ENCODE data around the gene FMN2. TPM values are rescaled to one million over a fixed set of nuclear protein-coding genes. Genes with fewer than 3 reads are reported as not detected.

FMN2 gene
- total RNA-seq, 1 donor from 2014 or later, result 1.7 TPM

DNA sequence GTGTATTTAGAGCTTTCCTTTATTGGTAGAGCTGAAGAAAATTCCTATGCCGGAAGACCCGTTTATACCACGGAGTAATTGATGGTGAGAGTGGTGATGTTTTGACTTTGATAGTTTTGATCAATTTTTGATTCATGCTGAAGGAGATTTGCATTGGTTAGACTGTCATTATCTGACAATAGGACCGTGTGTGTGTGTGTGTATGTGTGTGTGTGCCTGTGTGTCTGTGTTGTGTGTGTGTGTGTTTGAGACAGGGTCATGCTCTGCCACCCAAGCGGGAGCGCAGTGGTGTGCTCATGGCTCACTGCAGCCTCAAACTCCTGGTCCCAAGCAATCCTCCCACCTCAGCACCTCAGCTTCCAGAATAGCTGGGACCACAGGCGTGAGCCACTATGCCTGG lies 9.6 kb downstream of the FMN2 start:
- Mint-ChIP-seq H3K4me1 (peaks cover 15% of the 10 kb centered on the region), H3K4me3 (no peak overlapping the region), H3K27me3 (ENCODE audit: insufficient read depth, low read depth) (no peaks in the 10 kb centered on the region), H3K27ac (no peak overlapping the region), H3K36me3 (peaks cover 20% of the 10 kb centered on the region), H3K9me3 (peaks cover 2% of the 10 kb centered on the region)
- no peaks in the 10 kb centered on the region for H4K20me1 ChIP-seq (ENCODE audit: low read depth)
- H2AFZ ChIP-seq (replicated peaks), result no peak overlapping the region
- H3K36me3 ChIP-seq, result no peaks in the 10 kb centered on the region
- H3K4me3 ChIP-seq, result no peak overlapping the region
- TF ChIP-seq EZH2 (IDR thresholded peaks at IDR 0.05) (no peak), EZH2phosphoT487 (IDR thresholded peaks at IDR 0.05) (no peak)
- TF ChIP-seq, protein P1, sequence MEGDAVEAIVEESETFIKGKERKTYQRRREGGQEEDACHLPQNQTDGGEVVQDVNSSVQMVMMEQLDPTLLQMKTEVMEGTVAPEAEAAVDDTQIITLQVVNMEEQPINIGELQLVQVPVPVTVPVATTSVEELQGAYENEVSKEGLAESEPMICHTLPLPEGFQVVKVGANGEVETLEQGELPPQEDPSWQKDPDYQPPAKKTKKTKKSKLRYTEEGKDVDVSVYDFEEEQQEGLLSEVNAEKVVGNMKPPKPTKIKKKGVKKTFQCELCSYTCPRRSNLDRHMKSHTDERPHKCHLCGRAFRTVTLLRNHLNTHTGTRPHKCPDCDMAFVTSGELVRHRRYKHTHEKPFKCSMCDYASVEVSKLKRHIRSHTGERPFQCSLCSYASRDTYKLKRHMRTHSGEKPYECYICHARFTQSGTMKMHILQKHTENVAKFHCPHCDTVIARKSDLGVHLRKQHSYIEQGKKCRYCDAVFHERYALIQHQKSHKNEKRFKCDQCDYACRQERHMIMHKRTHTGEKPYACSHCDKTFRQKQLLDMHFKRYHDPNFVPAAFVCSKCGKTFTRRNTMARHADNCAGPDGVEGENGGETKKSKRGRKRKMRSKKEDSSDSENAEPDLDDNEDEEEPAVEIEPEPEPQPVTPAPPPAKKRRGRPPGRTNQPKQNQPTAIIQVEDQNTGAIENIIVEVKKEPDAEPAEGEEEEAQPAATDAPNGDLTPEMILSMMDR (IDR thresholded peaks at IDR 0.05), result no peak
- H3F3A ChIP-seq (ENCODE audit: low read depth), result no peaks in the 10 kb centered on the region
- no peak for DNase-seq (ENCODE audit: low spot score)
- no peak overlapping the region for H3K4me2 ChIP-seq
- no peaks in the 10 kb centered on the region for H3K79me2 ChIP-seq (ENCODE audit: low read depth)
- H3K9ac ChIP-seq, result no peak overlapping the region
- H3K4me1 ChIP-seq, result no peaks in the 10 kb centered on the region
- no peaks in the 10 kb centered on the region for H3K27me3 ChIP-seq
- H3K9me3 ChIP-seq (ENCODE audit: low read depth), result no peaks in the 10 kb centered on the region
- no peak overlapping the region for H3K27ac ChIP-seq

DNA sequence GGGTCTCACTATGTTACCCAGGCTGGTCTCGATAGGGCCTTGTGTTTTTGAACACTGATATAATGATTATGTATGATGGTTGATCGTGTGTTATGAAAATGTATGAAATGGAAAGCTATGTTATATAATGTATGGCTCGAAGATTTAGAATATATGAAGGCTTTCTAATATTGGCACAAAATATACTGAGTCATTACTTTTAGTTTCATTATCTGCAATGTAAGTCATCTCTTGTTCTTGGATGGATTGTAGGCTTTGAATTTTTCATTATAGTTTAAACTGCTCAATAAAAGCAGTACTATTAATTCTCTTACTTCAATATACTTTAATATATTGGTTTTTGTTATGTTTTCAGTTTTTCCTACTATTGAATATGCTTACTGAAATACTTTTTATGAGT lies 10.1 kb downstream of the FMN2 start:
- Histone ChIP-seq H3K4me1 (no peaks in the 10 kb centered on the region), H3K27me3 (no peaks in the 10 kb centered on the region), H3K27ac (no peak overlapping the region), H2AFZ (replicated peaks) (no peak overlapping the region), H3F3A (ENCODE audit: low read depth) (no peaks in the 10 kb centered on the region), H3K9ac (no peak overlapping the region), H3K9me3 (ENCODE audit: low read depth) (no peaks in the 10 kb centered on the region), H4K20me1 (ENCODE audit: low read depth) (no peaks in the 10 kb centered on the region), H3K36me3 (no peaks in the 10 kb centered on the region), H3K79me2 (ENCODE audit: low read depth) (no peaks in the 10 kb centered on the region), H3K4me3 (no peak overlapping the region), H3K4me2 (no peak overlapping the region)
- Mint-ChIP-seq H3K36me3 (peaks cover 20% of the 10 kb centered on the region), H3K4me3 (no peak overlapping the region), H3K27me3 (ENCODE audit: insufficient read depth, low read depth) (no peaks in the 10 kb centered on the region), H3K4me1 (peaks cover 15% of the 10 kb centered on the region), H3K9me3 (peaks cover 2% of the 10 kb centered on the region), H3K27ac (no peak overlapping the region)
- TF ChIP-seq, protein P1 (IDR thresholded peaks at IDR 0.05), result no peak
- TF ChIP-seq EZH2phosphoT487 (IDR thresholded peaks at IDR 0.05) (no peak), EZH2 (IDR thresholded peaks at IDR 0.05) (no peak)
- DNase-seq (ENCODE audit: low spot score), result no peak

DNA sequence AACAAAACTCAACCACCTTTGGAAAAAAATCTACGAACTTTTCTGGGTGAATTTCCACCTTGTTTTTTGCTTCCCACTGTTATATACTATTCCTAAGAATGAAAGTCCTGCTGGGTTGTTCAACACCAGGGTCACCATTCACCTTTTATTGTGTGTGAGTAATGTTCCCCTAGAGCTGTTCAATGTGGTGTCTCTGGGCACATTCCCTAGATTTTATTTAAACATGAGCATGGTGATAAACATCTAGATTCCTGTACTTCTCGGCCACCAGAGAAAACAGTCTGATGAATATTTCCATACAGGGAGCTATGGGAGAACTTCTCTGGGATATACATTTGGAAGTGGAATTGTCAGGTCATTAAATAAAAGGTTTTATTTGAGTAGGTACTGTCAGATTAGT lies 13.0 kb downstream of the FMN2 start:
- Mint-ChIP-seq H3K27me3 (ENCODE audit: insufficient read depth, low read depth) (no peaks in the 10 kb centered on the region), H3K36me3 (peaks cover 14% of the 10 kb centered on the region), H3K9me3 (peaks cover 2% of the 10 kb centered on the region), H3K4me3 (no peak overlapping the region), H3K4me1 (peaks cover 9% of the 10 kb centered on the region), H3K27ac (no peak overlapping the region)
- no peaks in the 10 kb centered on the region for H3K27me3 ChIP-seq
- no peaks in the 10 kb centered on the region for H3K36me3 ChIP-seq
- no peak overlapping the region for H2AFZ ChIP-seq (replicated peaks)
- no peaks in the 10 kb centered on the region for H3F3A ChIP-seq (ENCODE audit: low read depth)
- no peak overlapping the region for H3K27ac ChIP-seq
- no peak overlapping the region for H3K4me3 ChIP-seq
- no peak for DNase-seq (ENCODE audit: low spot score)
- H3K79me2 ChIP-seq (ENCODE audit: low read depth), result no peaks in the 10 kb centered on the region
- no peaks in the 10 kb centered on the region for H3K9me3 ChIP-seq (ENCODE audit: low read depth)
- H3K4me2 ChIP-seq, result no peak overlapping the region
- no peaks in the 10 kb centered on the region for H3K4me1 ChIP-seq
- TF ChIP-seq EZH2phosphoT487 (IDR thresholded peaks at IDR 0.05), result no peak
- TF ChIP-seq, protein P1 (IDR thresholded peaks at IDR 0.05), result no peak
- TF ChIP-seq EZH2 (IDR thresholded peaks at IDR 0.05), result no peak
- H4K20me1 ChIP-seq (ENCODE audit: low read depth), result no peaks in the 10 kb centered on the region
- H3K9ac ChIP-seq, result no peak overlapping the region
